HG03571 (cell line): ENCODE data around the gene STAM.

Source experiments
- ATAC-seq: cut with Tn5 transposase; IDR thresholded peaks from one replicate; pipeline ENCODE4 v1.9.1; 2021; ENCODE audit not compliant: unreplicated experiment

STAM gene

DNA sequence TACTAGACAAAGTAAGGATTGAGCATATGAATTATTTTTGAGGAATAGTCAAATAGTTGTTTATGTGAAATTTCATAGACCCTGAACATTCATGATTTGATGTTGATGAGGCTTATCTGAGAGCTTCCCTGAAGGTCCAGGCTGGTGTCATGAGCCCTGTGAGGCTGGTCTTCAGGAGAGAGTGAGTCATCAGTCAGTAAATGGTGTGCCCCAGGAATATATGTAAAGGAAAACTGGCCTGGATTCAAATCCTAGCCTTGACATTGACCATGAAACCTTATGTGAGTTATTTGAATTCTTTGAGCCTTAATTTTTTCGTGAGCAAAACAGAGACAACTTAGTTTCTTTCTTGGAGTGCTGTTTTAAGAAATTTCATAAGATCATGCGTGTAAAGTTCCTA is 114.2 kb downstream of the STAM start:
- no peak for ATAC-seq

DNA sequence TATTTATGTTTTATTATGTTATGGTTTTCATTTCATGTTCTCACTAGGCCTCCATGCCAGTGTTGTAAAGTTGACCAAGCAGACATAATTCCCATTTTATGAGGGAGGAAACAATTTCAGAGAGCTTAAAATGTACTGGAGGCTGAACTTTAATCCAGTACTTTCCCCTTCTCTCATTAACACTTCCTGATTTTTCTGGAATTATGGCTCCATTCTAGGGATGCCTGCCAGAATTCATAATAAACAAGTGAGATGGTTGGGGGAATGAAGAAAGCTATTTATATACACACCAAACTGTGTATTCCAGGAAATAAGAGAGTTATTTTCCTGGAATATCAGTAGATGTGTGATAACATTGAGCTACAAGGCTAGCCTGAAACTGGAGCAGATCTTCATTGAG is 114.9 kb downstream of the STAM start:
- ATAC-seq = no peak

DNA sequence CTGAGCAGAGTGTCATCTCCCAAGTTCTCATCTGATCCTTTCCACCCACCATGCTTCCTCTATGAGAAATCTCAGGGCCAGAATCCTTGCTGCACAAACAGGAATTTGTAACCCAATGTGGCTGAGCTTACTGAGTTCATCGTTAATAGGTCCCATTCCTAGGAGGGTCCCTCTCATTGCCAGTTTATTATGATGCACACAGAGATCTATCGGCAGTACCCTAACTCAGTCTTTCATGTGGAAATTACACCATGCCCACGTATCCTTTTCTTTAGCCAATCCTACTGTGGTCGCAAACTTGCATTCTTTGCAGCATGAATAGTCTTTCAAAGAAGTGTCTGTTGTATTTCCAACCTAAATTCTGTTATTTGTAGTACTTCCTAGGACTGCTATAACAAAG is 120.2 kb downstream of the STAM start:
- ATAC-seq = no peak

DNA sequence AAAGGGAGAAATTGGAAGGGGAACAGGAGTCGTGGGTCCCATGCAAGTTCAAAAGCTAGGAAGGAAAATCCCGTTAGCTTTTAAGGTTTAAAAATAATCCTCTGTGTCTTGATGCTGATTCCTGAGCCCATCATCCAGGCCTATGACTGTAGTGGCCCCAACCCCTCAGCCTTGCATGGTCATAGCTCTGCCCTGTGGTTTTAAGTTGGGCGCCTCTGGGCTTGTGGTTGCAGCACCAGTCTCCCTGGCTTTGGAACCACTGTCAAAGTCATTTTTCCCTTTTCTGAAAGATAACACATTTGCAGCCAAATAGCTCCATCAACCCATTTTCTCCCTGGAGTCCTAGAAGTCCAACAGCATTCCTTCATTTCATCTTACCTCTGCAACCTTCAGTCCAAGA is 121.7 kb downstream of the STAM start:
- no peak for ATAC-seq
